Tibial nerve (tissue), 4 donors: Measurements from ENCODE around the gene SEMA5A.

Experiments
- EP300 ChIP-seq, 2 donors: sonication (generic); formaldehyde crosslinking; IDR thresholded peaks; one replicate each; pipeline ENCODE4 v1.6.1; 2017; ENCODE audit warnings: antibody characterized with exemption in 2 of 2, mild to moderate bottlenecking in 1 of 2
- POLR2A ChIP-seq, 2 donors: fragments of 450-650 bp; IDR thresholded peaks; one replicate each; pipeline ENCODE4 v1.6.1; 2017; ENCODE audit warnings: antibody characterized with exemption in 2 of 2, mild to moderate bottlenecking in 2 of 2, moderate library complexity in 2 of 2
- TF ChIP-seq, protein P1 (sequence below), 5 experiments: fragments of 200-600 bp in 3 of 5; fragments of 450-650 bp in 2 of 5; sonication (generic) in 3 of 5; IDR thresholded peaks; one replicate each; pipeline ENCODE4 v1.5.1; 2016 to 2019; ENCODE audit warnings: antibody characterized with exemption in 5 of 5, mild to moderate bottlenecking in 3 of 5, moderate library complexity in 2 of 5

DNA sequence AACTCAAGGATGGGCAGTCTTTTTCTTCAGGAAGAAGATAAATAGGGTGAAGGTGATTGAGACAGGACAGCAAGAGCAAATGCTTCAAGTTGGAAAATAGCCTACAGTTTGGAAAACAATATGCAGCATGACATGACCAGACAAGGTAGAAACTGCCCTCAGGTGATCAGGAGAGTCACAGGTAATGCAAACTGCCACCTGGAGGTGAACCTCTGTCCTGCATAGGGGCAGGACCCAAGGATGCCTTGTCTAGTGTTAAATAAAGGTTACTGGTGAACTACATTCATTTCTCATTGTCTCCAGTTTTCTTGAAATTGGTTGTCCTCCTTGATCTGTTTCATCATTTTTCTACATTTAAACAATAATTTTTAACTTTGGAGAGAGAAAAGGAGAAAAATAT lies 232.1 kb downstream of the SEMA5A start:
- TF ChIP-seq, protein P1, sequence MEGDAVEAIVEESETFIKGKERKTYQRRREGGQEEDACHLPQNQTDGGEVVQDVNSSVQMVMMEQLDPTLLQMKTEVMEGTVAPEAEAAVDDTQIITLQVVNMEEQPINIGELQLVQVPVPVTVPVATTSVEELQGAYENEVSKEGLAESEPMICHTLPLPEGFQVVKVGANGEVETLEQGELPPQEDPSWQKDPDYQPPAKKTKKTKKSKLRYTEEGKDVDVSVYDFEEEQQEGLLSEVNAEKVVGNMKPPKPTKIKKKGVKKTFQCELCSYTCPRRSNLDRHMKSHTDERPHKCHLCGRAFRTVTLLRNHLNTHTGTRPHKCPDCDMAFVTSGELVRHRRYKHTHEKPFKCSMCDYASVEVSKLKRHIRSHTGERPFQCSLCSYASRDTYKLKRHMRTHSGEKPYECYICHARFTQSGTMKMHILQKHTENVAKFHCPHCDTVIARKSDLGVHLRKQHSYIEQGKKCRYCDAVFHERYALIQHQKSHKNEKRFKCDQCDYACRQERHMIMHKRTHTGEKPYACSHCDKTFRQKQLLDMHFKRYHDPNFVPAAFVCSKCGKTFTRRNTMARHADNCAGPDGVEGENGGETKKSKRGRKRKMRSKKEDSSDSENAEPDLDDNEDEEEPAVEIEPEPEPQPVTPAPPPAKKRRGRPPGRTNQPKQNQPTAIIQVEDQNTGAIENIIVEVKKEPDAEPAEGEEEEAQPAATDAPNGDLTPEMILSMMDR (IDR thresholded peaks at IDR 0.05): no peak
- TF ChIP-seq EP300 (IDR thresholded peaks at IDR 0.05): no peak
- TF ChIP-seq POLR2A (IDR thresholded peaks at IDR 0.05): no peak
